Stimulated activated CD4-positive, alpha-beta T cell treated with anti-CD3 and anti-CD28 coated beads, Interleukin-12 subunit alpha, Interleukin-12 subunit beta, amount 100 ng/mL, for 24 hours (primary cell): Measurements from ENCODE around the gene CEP78.

Source experiments
- DNase-seq, 2 experiments: peaks; one replicate each; pipeline ENCODE4 v3.0.0-alpha.2; 2020; ENCODE audit warnings: low read depth in 2 of 2

The CEP78 gene

DNA sequence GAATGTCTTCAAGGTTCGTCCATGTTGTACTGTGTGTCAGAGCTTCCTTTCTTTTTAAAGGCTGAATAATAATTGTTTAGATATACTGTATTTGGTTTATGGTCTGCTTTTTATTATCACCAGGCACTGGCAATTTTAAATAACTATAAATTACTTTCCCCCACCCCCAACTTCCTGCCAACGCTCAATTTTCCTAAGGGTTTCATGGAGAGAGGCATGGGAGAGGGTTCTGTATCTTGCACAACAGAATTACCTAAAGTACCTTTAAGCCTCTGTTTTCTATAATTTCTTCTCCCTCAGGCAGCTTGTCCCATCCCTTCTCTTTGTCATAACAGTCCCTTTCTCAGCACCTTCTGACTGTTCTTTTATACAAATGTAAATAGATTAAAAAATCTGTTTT lies 71.5 kb downstream of the CEP78 start:
- no peak for DNase-seq

DNA sequence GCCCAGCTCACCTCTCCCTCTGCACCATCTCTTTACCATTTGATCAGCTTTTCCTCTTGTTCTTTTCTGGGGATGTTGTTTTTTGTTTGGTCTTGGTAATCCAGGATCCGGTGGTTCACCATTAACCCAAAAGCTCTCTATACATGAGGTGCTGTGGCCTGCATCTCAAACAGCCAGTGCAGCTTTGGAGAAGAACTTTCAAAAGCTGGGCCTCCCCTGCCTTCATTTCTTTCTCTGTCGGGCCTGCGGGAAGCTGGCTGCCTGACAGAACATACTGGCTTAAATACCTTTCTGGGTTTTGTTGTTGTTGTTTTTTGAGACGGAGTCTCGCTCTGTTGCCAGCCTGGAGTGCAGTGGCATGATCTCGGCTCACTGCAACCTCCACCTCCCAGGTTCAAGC lies 73.2 kb downstream of the CEP78 start:
- no peak for DNase-seq

DNA sequence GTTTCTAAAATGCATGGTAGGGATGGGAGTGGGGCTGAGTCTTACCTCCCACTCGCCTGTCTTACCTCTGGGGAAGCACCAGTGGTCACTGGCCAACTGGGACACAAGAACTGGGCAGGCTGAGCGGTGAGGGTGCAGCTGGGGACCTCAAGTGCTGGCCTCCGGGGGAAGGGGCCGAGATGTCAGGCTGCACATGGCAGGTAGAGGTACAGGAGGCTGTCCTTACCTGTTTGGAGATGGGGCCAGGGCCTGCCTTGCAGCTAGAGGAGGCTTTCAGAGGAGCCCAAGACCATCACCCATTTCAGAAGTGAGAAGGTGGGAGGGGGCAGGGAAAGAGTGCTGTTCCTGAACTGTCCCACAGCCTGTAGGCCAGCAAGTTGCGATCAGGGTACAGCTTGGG lies 75.2 kb downstream of the CEP78 start:
- no peak for DNase-seq

DNA sequence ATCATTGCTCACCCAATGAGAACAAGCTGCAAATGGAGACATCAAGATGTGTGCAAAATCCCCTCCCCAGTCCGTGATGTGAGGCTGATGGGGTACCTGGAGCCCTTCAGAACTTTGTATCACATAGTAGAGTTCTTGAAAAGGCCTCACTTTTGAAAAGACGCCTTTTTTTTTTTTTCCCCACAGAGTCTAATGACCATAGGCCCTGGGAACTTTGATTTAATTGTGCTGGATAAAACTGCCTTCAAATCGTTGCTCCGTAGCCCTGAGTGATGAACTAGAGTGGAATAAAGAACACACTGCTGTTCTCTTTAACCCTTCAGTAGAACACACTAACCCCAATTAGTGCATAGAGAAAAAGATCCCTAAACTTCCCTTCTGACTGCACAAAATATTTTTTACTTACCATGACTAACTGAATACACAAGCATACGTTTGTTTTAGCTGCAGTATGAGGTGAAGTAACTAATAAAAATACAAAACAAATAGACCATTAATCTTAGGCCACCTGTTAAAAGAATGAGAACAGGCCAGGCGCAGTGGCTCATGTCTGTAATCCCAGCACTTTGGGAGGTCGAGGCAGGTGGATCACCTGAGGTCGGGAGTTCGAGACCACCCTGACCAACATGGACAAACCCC lies 76.1 kb downstream of the CEP78 start:
- no peak for DNase-seq

DNA sequence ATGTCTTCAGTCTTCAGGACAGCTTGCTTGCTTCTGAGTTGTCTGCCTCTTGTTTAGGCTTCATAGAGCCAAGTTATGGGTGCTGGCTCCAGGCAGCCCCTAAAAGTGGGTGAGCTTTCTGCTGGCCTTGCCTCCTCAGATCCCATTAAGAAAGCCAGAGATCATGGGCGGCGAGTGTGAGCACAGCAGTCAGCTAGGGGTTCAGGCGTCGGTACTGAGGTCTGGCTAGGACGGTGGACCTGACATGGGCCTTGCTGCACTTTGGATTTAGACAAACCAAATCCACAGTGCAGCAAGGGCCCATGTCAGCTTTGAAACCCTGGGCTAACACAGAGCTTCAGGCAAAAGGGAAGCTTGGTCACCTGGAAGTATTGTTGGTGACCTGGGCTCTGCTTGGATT lies 78.7 kb downstream of the CEP78 start:
- DNase-seq, result no peak

DNA sequence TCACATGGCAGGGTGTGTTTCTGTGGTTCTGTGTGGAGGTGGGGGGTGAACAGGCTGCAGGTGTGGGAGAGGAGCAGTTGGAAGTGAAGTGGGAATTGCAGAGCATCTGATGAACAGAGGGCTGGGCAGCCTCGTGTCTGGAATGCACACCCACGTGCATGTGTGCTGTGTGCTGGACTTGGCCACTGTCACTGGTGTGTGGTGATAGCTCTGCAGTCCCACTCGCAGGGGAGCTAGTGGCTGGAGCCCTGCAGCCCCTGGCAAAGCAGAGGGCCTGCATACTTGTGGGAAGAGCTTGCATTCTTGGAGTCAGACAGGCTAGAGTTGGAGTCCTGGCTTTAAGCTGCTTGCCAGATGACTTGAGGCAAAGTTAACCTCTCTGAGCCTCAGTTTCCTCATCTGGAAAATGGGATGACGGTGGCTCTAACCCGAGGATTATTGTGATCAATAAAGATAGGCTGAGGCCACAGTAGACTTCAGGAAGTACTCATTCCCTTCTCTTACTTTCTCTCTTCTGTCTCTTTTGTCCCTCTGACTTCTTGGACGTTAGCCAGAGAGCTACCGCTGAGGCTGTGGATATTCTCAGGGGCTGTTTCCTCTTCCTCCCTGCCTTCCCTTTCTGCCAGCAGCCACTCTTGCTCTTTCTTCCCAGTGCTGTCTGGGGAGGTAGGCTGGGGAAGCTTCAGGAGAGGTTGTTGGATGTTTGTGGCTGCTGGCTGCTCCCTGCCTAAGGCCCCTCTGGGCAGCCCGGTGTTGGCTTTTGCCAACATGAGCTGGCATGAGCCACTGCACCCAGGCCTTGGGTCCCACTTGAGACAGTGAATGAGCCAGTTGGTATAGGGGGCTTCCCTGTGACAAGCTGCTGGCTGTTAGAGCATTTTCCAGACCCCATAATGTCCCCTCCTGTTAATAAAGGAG lies 79.3 kb downstream of the CEP78 start:
- no peak for DNase-seq

DNA sequence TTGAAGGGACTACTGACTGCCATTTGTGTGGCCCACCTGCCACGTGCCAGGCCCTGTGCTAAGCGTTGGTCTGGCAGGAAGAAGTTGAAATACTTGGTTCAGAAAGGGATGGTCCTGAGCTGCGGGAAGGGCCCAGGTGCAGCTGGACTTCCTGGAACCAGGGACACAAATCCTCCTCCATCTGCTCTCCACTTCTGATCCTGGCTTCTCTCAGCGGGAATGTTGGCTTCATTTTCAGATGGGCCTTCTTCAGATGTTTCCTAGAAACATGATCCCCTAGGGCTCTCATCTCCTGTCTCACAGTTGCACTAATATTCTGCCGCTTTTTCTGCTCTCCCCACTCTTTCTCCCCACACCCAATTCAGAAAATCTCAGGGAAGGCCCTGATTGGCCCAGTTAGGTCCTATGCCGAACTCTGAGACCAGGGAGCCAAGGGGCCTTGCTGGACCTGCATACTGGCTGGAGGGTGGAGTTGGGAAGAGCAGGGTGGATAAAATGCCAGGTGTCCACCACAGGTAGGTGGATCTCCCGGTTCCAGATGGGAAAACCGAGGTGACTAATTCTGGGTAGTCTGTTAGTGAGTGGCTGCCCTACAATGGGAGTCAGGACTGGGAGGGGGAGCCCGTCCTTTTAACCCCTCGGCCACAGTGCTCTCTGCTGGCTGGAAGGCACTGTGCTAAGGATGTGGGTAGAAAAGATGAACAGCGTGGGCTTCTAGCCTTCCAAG lies 80.5 kb downstream of the CEP78 start:
- no peak for DNase-seq

DNA sequence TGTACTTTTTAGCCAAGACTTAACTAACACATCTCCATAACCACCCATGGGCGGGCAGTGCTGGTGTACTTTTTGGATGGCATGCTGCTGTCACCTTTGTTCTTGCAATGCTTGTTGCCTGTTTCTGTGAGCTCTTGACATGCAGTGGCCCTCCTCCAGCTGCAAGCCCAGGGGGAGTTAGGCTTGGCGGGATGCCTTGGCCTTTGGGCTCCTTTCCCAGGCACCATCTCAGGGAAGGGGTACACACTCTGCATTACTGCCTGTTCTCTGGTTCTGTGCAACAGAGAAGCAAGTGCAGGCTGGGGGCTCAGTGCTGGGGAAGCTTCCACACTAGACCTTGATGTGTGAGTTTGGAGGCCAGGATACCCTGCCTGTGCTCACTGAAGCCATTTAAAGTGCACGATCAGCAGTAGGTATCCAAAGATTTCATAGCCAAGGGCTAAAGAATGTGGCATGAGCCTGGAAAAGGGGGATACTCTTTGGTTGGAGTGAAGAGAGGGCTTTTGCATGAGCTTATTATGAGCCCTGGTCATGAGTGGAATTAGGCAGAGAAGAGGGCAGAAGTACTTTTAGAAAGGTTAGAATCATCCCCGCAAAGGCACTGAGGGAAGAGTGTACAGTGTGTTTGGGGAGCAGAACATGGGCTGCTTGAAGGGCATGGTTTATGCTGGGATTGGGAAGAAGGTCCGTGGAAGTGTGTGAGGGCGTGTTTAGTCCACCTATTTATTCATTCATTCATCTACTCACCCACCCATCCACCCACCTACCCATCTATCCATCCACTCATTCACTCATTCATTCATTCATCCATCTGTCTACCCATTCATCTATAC lies 83.5 kb downstream of the CEP78 start:
- no peak for DNase-seq

DNA sequence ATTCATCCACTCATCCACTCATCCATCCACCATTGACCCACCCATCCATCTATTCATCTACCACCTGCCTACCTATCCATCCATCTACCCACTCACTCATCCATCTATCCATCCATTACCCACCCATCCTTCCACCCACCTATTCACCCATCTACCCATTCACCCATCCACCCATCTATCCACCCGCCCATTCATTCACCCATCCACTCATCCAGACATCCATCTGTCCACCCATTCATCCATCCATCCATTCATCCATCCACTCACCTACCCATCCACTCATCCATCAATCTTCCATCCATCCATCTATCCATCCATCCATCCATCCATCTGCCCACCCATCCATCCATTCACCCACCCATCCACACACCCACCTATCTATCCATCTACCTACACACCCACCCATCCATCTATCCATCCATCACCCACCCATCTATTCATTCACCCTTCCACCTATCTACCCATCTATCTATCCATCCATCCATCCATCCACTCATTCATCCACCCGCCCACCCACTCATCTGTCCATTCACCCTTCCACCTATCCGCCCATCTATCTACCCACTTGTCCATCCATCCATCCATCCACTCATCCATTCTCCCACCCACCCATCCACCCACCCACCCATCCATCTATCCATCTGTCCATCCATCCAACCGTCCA lies 84.3 kb downstream of the CEP78 start:
- DNase-seq, result no peak

DNA sequence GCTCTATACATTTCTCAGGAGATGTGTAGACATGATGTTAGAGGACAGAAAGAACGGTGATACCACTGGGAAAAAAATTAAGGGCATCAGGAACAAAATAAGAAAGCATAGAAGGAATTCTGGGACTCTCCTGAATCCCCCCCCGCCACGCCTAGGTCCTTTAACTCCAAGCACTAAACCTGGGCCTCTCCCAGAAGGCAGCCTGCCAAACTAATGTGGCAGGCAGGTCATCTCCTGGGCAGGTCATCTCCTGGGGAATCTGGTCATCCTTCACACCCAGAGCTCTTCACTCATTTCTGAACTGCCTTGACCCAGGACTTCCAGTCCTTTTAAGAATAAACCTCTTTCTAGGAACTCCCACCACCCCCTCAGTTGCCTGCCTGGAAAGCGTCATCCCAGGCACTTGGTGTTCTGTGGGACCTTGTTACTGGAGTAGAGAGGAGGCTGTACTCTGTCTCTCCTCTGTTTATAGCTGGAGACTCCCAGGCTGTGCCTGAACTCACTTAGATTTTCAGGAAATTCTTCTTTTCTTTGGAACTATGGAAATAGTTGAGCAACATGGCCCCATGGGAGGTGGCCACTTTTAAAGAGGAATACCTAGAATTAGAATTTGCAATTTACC lies 85.1 kb downstream of the CEP78 start:
- DNase-seq, result no peak

DNA sequence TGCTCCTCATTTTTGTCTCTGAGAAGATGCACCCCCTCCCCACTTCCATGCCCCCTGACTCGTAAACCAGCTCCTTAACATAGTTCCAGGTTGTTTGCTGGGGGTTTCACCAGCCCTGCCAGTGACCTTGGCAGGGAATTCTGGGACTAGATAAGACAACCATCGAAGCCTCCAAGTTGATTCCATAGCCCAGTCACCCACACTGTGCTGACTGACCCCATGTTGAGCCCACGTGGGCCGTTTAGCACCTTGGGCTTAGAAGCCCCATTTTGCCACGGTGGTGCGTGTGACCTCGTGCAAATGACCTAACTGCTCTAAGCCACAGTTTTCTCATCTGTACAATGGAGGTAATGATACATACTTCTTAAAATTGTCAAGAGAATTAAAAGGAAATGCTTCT lies 85.6 kb downstream of the CEP78 start:
- no peak for DNase-seq

DNA sequence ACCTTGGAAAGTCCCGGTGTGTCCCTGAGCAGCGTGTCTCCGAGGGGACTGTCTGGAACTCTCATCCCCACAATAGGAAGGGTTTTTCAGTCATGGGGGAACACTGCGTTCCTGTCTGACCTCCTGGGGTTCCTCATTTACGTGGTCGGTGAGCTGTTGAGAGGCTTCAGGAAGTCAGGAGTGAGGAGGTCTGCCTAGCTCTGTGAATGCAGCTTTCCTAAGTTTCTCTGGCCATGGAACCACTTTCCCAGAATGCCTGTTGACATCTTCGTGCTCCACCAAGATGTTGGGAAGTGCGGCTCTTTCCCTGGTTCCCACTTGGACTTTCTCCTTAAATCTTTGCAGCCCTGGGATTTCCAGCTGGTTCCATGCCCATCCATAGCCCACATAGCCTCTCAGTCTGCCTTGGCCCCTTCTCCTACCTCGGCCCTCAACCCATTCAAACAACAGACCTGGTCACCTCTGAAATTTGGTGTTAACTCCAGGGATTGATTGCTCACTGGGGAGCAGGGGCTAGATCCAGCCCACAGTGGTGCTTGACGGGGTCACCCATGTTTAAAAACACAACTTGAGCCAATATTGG lies 88.3 kb downstream of the CEP78 start:
- DNase-seq, result no peak

DNA sequence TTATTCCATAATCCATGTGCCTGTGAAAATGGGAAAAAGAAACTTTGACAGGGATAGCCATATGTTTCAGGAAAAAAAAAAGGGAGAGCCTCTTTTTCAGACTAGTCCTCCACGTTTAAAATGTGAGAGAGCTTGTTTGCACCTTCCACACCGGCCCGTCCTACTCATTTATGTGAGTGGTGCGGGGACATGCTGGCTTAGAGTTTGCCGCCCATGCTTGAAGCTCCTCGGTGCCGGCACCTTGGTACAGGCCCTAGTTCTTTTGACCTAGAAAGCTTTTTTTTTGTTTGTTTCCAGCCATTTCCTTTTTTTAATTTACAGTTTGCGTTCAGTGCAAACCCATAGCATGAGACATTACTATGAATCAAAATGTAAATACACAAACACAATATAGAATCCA lies 88.8 kb downstream of the CEP78 start:
- DNase-seq, result no peak

DNA sequence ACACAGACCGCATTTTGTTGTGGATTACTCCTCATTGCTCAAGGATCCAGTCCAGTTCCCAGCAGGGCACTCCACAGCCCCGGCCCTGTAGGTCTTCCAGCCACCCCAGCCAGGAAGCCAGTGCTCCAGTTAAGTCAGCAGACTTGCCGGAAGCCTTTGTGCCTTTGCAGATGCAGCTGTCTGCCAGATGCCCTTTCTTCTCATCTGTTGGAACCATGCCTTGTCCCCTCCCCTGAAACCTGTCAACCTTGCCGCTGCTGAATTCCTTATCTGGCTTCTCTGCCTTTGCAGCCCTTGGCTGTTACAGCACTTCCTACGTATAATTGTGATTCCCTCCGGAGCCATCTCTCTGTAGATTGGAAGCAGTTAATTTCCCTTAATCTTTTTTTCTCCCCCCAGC lies 89.5 kb downstream of the CEP78 start:
- no peak for DNase-seq

DNA sequence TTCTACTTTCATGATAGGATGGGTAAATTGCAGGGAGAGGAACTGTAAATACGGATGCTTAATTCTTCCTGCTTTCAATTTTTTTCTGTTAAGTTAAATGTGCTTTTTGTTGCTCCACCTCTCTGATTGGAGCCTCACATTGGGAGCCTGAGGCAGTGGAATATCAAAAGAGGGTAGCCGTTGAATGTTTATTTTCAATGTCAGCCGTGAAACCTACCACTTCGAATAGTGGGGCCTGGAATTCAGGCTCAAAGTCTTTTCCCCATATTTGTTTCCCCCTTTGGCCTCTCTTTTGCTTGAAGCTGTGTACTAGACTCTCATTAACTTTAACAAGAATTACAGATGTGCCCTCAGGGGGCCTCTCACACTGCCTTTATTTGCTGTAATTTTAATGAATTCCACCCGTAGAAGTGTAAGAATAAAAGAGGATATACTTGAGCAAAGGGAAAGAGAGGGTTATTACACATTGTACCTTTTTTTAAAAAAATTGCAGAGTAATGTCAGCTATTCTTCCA lies 90.0 kb downstream of the CEP78 start:
- DNase-seq, result no peak

DNA sequence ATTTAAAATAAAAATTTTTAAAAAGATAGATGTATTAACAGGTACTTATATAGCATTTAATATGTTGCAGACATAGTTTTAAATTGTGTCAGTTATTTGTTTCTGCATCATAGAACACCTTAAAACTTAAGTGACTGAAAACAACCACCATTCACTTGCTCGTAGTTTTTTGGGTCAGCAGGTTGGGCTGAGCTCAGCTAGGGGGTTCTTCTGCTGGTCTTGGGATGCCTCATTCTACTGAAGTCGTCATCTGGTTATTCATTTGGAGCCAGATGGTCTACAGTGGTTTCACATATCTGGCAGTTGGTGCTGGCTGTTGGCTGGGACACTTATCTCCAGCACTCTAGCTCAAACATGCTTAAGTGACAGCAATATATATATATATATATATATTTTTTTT lies 90.7 kb downstream of the CEP78 start:
- DNase-seq, result no peak
